GM21515 (cell line): ENCODE data around the gene RAB23.

Experiments used
- ATAC-seq: cut with Tn5 transposase; IDR thresholded peaks from one replicate; pipeline ENCODE4 v1.9.1; 2021; ENCODE audit not compliant: unreplicated experiment

The RAB23 gene

GRCh38 chr6:57221936-57222742 lies at the start of gene RAB23:
TSS of gene RAB23 (minus strand) at chr6:57222307. CDS start at chr6:57210380, 11,927 bp downstream.
- ATAC-seq = peak; percentile 84

DNA sequence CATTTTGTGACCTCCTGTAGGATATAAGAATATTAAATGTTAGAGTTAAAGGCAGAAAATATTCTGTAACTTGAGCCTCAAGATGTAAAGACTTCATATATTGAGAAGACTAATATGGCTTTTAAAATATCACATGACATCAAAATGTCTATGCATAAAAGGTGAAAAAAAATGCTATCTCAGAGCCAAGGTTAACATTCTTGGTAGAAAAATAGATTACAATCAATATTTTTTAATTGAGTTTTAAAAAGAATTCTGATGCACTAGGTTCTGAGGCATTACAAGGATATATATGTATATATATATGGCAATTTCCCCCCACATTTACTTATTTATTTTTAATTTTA lies 46.2 kb upstream of the RAB23 start:
- no peak for ATAC-seq

GRCh38 chr6:57267586-57268293 lies 45.6 kb upstream of the RAB23 start:
- ATAC-seq = no peak

DNA sequence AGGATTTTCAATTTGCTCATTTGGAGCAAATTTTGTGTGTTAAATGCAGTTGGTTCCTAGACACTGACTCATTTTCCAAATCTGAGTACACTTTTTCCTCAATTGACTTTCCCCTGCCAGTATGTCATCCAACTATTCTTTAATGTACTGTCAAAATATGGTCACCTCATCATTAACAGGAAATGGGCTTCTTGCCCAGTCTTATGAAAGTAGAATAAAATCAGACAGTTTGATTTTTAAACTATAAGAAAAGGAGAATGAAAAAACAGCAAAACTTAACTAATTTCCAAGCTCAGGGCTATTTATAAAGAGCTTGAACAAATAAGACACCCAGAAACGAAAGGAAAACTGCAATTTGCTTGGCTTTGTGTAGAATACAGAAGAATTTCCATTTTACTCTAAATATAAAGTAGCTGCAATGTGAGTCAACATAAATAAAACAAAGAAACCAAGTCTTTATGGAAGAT lies 43.7 kb upstream of the RAB23 start:
- ATAC-seq = no peak

- ATAC-seq = no peak
Measured at GRCh38 chr6:57263739-57264138, 41.6 kb upstream of the RAB23 start.

DNA sequence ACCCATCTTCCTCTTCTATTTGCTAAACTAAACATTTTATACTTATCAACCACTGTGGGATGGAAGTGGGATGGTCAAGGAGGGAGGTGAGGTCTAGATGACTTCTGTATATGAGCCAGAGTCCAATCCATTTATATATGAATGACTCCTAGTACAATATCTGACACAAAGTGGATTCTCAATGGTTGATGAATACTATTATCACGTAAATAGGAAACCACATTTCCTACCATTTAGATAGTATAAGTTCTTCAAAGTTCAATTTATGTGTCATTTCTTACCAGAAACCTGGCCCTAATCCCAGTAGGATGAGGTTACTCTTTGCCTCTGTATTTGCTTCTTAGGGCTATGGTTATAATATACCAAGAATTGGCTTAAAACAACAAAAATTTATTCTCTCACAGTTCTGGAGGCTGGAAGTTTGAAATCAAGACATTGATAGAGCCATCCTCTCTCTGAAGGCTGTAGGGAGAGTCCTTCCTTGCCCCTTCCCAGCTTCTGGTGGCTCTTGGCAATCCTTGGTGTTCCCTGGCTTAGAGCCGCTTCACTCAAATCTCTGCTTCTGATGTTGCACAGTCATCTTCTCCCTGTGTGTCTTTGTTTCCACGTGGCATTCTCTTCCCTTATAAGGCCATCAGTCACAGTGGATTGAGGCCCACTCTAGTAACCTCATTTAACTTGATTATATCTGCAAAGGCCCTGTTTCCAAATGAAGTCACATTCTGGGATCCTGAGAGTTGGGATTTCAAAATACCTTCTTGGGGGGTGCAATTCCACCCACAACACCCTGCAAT lies 41.0 kb upstream of the RAB23 start:
- ATAC-seq = no peak

GRCh38 chr6:57262488-57262887 lies 40.4 kb upstream of the RAB23 start:
- ATAC-seq = no peak

DNA sequence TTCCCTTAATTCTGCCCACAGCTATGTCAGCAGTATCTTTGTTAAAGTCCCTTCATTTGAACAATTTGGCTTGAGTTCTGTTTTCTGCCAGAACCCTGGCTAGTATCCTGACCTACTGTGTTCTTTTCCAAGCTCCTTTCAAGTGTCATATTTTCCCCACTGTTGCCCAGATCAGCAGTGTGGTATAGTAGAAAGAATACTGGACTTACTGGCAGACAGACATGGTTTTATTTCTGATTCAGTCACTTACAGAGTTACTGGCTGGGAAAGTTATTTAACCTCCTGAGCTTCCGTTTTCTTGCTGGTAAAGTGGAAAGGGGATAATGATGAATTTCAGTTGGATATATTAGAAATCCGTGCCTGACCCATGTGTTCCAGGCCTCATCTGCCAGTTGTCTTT lies 39.8 kb upstream of the RAB23 start:
- ATAC-seq = no peak

DNA sequence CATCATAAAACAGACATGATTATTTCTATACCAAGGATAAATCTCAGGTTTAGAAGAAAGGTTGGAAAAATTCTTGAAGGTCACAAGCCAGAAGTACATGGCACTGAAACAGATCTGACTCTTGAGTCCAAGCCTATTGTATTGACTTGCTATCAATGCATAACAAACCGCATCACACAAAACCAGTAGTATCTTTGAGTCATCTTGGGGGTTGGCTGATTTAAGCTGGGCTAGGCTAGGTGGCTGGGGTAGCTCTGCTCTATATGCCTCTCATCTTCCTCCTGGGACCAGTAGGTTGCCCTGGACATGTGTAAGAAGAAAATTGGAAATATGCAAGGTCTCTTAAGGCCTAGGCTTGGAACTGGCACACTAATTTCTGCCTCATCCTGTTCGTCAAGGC lies 37.0 kb upstream of the RAB23 start:
- ATAC-seq = no peak

DNA sequence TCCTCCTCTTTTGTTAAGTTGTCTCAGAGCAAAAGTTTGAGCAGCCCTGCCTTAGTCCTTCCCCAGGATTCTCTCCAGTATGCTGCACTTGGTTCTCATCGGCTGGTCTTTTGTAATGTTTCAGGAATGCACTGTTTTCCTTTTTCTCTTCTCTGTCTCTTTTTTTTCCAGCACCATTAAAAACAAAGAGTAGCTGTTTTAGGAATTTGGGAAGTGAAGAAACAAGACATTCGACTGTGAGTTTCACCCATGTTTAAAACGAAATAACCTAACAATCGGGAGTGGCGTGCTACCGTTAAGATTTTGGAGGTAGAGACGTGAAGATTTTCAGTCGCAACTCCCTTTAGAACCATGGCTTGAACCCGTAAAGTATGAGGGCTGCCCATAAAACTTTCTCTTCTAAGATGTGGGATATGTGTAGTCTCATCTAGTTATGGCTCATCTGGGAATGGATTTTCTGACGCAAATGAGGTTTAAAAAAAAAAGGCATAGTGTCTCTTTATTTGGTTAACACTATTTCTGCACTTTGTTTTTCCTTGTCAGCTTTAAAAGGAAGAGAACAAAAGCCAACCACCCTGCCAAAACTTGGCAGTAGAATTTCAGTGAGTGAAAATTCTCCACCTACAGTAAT lies 35.9 kb upstream of the RAB23 start:
- ATAC-seq = no peak

- ATAC-seq = no peak
Measured at GRCh38 chr6:57256541-57256940, 34.4 kb upstream of the RAB23 start.

- ATAC-seq = no peak
Measured at GRCh38 chr6:57255451-57256169, 33.5 kb upstream of the RAB23 start.

- ATAC-seq = no peak
Measured at GRCh38 chr6:57254055-57254717, 32.1 kb upstream of the RAB23 start.

- ATAC-seq = no peak
Measured at GRCh38 chr6:57252975-57253374, 30.9 kb upstream of the RAB23 start.

DNA sequence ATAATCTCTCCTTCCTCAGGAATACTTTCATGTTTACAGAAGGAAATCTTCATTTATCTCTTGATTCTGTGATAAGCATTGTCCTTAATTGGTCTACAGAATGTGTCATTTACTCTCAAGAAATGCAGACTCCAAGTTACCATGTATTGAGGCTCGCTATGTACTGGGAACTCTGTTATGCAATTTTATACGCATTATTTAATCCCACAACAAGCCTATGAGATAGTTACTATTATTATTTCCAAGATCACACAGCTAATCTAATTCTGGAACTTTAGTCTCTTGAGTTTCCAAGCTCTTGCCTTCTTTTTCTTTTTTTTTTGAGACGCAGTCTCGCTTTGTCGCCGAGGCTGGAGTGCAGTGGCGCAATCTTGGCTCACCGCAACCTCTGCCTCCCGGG lies 30.0 kb upstream of the RAB23 start:
- ATAC-seq = no peak

- no peak for ATAC-seq
Measured at GRCh38 chr6:57250348-57250747, 28.2 kb upstream of the RAB23 start.

DNA sequence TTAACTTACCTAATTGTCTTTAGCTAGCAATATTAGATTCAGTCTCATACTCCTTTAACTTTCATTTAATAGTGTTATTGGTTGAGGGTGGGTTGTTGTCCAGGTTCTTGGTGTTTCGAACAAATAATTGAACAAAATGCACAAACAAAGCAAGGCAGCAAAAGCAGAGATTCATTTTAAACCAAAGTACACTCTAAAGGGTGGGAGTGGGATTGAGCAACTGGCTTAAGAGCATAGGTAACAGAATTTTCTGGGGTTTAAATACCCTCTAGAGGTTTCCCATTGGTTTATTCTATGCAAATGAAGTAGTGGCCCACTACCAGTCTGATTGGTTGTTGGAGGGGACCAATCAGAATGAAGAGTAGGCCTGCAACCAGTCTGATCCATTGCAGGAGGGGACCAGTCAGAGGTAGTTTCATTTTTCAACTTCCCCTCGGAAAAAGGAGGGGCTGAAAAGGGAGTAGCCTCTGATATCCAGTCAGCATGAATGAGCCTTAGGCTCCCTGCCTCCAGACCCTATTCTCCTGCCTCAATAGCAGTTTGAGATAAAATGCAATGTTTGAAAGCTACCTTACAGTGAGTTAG lies 26.3 kb upstream of the RAB23 start:
- ATAC-seq = no peak

- ATAC-seq = no peak
Measured at GRCh38 chr6:57247603-57248002, 25.5 kb upstream of the RAB23 start.

DNA sequence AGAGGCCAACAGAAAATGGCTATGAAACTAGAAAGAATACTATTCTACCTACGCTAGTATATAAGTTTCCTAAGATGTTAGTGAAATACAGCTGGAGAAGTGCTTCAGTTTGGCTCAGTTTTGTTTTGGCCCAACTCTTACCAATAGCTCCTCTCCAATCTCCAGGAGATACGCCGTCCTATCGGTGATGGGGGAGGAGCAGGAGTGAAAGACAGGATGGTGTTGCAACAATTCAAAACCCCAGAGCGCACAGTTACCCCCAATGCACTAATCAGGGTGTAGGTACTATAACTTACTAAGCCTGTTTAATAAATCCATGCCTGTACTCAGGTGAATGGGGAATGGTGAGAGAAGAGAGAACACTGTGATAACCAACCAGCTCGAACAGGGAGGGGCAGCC lies 24.2 kb upstream of the RAB23 start:
- no peak for ATAC-seq

- ATAC-seq = no peak
Measured at GRCh38 chr6:57243954-57244353, 21.8 kb upstream of the RAB23 start.
